OCI-M1 (cell line): Measurements from ENCODE around the gene MAF.

Experiments
- DNase-seq: peaks from one replicate; lab custom pipeline; 2025; lab: John Stamatoyannopoulos, UW

The MAF gene

DNA sequence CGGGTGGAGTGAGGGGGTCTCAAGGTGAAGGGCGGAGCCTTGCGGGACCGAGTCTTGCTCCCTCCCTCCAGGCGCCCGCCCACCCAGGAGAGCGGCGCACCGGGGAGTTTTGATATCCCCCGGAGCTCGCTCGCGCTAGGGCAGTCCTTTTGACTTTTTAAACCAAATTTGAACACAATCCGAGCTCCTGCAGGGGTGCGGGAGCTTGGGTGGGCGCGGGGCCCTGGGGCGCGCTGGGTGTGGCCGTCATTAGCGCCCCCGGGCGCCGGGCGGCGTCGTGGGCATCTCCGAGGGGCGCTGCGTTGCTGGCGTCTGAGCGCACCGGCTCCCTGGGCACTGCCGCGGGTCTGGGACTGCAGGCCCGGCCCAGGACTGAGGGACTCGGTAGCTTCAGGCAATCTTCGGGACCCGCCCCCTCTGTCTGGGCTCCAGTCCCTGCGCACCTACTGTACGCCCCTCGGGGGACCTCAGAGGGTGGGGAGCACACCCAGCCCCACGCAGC is 10.9 kb downstream of the MAF start:
- no peak for DNase-seq

DNA sequence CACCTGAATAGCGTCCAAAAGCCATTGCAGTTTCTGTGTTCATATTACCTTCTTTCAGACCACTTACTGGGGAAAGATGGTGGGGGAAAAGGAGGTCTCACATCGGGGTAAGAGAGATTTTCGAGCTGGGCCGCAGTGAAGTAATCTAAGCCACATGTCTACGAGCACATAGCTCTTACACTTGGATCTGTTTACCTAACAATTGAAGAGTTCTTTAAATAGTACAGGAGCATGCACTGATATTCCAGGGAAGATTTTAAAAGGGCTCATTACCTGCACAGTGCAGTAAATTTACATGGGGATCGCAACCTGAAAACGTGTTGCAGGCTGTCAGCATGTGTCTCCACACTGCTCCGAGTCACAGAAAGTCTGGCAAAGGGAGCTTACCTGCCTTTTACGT is 12.6 kb downstream of the MAF start:
- no peak for DNase-seq

DNA sequence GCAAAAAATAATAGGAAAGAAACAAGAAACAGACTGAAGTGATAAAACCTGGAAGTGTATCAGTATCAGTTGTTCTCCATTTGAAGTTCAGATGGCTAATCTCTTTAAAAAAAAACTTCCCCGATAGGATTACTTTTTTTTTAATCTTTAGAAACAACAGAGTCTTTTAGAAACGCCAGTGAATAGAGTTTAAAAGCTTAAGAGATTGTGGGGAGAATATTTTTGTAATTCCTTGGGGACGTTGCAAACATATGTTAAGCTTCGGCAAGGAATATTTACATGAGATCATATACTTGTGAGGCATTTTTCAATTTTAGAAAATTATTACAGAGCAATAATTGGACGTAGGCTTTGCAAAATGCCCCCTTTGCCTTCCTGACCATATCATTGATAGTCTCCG is 13.2 kb downstream of the MAF start:
- DNase-seq, result no peak

DNA sequence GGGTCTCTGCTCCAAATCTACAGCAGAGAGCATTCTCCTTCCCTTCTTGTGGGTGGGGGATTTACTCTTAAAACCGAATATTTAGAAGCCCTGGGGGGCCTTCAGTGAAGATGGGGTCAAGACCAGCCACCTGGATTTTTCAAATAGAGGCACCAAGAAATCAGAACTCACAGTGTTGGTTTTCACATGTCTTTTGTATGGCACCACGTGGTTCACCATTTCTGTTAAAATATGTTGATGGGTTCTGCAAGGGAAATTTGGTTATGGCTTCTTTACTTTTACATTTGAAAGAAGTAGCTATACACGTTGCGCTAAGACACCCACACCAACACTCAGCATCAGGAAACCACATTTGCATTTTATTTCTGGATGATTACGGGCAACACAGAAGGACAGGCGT is 17.7 kb downstream of the MAF start:
- DNase-seq, result no peak

DNA sequence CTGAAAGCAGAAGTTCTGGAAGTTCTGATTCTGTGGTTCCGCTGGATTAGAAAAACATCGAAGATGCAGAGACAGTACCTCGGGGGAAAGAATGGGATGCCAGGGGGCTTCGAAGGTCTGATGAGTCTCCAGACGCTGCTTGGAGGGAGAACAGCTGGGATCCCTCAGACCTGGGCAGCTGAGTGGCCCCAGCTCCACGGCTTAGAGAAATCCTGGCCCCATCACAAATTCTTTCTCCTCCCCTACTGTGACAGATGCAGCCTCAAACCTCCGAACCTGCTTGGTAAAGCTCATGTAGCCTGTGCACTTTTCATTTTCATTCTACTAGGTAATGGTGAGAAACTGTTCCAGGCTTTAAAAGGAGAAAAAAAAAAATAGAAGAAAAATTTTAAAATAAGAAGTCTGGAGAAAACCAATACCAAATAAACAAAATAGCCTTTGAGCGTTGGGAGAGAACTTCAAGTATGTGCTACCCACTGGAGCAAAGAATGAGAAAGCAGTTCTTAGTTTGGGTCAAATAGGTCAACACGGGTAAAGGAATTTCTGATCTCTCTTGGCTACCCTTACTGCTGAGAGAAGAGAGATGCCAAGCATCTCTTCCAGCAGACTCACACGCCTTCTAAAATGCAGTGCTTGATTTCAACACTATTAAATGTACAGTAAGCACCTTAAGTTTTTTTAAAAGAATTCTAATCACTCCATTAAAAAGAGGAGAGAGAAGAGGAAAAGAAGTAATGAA is 19.9 kb downstream of the MAF start:
- DNase-seq, result no peak

DNA sequence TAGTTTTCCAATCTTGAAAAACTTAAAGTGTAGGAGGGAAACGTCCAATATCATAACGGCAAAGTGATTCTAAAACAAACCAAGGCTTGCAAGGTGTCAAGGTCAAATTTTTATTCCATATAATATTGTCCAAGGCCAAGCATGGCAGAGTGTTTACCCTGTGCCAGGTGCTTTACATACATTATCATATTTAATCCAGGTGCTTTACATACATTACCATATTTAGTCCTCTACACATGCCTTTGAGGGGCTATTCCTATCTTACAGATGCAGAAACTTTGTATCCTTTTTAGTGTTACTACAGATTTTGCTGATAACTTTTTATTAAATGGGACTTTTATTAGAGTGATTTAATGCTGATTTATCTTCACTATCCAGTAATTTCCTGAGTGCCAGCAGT is 23.9 kb downstream of the MAF start:
- DNase-seq, result no peak

DNA sequence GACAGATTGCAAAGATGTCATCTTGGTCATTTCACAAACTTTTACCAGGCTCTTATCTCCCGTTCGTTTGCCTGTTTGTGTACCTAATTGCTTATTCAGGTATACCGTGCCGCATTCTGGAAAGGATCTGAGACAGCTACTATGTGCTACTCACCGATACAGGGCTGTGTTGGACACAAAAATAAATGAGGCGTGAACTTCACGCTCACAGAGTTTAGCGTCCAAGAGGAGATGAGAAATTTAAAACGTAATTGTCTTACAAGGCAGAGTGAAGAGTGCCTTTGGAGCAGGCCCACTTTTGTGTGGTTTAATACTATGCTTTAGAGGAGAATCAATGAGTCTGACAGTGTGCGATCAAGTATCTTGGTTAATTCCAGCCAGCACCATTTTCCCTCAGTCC is 26.7 kb downstream of the MAF start:
- no peak for DNase-seq

DNA sequence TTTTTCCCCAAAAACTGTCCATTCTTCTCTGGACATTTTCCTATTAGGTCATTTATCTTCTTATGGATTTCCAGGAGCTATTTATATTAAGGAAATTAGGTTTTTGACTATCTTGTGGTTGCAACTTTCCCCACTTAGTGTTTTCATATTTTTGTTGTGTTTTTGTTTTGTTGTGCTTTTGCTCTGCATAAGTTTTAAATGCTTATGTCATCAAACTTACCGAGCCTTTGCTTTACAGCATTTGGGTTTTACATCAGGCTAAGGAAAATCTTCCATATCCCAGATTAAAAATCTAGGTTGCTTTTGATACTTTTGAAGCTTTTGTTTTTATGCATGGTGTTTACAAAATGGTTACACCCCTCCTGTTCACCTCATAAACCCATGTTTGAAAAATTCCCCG is 27.5 kb downstream of the MAF start:
- no peak for DNase-seq

DNA sequence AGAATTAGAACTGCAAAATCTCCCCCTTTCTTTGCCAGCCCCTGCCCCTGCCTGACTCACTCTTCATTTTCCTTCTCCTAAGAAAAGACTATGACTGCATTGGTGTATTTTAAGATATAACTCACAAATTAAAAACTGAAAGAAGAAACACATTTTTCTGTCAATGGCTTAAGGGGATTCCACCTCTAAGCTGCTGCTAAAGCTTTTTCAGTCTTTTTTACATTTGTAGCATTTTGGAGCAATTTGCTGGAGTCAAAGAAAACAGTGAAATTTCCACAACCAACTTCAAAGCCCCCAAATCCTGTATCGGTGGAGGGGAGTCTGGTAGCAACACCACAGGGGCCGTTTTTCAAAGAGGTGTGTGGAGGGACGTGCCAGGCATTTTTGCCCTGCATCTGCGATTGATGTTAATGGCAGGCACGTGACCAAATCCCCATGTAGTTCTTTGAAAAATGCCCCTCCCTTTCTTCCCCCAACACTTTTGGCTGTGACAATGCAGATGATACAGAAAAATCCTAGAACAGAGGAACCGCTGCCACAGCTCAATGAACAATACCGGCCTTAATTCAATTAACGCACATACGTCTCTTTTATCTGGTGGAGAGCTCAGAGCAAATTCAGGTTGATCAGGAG is 28.5 kb downstream of the MAF start:
- no peak for DNase-seq

DNA sequence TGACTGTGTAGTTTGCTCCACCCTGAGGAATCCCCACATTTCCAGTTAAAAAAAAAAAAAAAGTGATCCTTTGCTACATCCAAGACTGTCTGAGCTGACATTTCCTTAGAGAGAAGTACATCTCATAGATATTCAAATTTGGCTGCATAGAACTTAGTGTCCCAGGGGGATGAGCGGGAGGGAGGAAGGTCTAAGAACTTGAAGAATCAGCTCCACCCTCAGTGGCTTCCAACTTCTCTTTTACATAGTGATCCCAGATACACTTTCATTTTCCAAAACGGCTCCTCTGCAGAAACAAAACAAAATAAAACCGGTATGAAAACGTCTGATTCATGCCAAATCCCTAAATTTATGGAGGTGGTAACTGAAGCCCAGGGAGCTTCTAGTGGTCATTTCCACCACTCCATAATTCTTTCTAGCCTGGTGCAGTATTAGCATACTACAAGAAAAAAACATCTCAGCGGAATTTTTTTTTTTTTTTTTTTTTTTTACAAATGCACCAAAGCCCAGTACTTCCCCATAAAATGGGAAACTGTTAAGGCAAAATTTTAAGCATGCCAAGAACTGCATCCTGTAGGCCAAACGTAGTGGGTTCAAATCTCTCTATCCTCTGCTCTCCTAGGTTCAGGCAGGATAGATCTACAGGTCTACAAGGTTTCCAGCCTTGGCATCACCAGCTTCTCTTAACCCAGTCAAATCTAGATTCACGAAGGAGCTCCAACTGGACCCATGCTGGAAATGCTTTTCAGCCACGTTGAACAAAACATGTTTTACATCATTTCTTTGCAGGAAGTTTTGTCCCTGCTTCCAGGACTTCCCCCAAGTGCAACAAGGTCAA is 29.3 kb downstream of the MAF start:
- DNase-seq, result no peak

DNA sequence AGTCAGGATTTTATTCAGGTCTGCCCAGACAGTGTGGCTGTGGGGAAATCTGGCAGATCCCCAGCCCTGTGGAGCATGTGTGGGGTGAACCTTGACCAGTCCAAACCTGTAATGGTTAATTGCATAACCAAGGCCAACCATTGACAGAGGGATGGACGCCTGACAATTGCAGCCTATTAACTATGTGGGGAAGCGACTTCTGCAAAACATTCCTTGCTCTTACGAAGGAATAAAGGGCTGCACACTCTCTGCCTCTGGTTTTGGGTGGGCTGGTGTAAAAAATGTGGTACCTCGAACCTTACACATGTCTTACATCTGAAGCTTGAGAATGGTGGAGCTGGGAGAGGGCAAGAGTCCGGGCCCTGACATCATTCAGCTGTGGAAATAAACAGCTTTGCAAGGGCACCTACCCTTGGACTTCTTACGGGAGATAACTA is 35.8 kb downstream of the MAF start:
- DNase-seq, result no peak

DNA sequence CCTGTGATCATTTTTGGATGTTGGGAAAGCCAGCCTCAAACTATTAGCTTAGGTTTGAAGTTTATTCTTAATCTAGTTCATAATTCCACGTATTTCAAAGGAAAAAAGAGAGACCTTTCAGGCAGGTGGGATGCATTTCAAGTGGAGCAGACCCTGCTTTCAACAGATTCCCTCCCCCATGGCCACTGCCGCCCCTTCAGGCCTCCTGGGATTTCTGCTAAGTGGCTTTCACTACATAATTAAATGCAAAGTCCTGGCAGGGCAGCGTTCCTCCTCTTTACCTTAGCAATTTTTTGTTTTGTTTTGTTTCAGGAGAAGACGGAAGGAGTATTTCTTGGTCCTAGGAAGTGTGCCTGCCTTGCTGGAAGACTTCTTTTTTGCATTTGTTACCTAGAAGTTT is 36.6 kb downstream of the MAF start:
- DNase-seq, result no peak

DNA sequence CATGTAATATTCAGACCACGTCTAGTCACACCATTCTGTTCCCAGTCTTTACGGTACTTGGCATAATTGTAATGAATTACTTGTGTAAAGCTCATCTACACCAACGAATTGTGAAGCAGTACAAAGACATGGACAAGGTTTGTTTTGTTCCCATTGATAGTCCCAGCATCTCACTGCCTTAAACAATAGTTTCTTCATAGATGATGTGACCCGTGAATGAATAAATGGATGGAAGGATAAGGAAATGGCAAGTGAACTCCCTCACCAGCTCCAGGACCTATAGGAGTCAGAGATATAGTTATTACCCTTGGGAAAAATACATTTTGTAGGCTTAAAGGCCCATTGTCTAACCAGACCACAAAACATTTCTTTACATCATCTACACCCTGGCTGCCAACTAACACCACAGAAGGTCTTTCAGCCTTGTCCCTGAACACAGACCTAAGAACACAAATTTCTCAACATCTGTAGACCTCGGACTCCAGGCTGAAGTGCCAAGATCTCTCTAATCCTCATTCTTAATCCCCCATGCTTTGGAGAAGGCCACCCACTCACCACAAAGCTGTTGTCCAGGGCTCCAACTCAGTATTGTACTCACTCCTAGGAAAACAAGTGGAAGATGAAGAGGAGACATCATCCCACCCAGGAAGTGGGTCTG is 38.2 kb downstream of the MAF start:
- no peak for DNase-seq

DNA sequence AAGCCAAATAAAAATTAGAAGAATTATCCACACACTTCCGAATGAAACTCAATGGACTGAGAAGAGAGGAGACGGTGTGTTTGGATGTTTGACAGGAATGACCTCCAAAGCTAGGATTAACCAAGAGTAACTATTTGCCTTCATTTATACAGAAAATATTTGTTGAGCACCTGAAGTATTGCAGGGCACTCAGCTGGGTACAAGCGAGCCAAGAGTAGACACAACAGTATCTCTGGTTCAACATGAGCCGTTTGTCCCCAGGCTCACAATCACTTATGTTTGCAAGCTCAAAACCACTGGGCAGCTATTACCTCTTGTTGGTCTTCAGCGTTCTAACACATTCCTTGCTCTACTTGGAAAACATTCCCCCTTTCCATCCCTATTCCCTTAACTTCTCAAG is 38.8 kb downstream of the MAF start:
- no peak for DNase-seq

DNA sequence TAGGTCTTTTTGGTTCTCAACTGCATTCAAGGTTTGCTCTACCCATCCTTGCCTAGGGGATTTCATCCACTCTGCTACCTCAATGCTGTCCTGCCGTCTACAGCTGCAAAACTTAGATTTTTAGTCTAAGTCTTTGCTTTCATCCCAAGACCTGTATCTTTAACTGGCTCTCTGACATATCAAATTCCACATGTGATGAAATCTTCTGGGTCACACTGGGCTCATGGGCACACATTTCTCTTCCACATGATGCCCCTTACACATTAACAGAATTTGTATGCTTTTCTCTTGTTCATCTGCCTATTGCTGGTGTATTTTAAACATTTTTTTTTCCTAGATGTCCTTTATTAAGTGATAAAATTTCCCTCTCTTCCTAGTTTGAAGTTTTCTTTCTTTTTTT is 39.6 kb downstream of the MAF start:
- no peak for DNase-seq

DNA sequence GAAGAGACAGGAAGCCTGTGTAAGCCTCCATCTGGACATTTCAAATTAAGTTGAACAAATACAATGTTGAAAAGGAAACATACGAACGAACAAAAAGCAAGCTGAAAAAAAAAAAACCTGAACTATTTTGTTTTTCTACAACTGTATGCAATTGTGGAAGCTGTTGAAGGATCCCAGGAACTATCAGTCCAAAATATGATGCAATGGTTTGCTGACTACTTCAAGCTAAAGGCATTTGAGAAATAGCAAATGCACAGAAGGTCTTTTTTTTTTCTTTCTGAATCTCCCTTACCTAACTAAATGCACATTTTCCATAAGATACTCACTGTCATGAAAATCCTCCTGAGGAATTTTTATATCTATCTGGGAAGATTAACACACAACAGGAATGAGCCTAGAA is 40.2 kb downstream of the MAF start:
- no peak for DNase-seq

DNA sequence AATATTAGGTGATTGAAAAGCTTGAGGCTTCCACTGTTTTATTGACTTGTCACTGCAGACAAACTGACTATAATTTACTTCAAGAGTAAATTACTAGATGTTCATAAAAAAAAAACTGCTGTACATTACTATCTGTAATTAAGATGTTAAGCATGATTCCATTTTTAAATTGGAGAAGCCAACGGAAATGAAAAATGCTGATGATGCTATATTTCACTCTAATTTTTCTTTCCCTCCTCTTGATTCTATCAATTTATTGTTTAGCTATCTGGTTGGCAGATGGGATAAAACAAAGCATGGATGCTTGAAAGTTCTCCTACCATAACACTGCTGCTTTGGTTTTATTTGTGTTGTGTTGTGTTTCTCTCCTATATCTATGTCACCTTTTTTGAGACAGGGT is 41.0 kb downstream of the MAF start:
- DNase-seq, result no peak

DNA sequence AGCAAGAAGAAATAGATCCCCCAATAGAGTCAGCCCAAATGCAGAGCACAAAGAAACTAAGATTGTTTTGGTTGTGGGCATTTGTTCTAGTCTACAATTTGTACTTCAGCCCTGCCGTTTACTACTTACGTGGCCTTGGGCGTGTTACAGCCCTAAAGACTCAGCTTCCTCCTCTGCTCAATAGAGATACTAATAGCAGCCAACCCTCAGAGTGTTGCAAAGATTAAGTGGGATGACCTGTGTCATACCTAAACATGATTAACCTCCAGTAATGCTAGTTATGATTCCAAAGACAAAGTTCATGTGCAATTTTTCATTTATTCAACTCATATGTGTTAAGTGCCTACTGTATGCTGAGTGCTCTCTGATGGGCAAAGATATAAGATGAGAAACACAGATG is 43.1 kb downstream of the MAF start:
- no peak for DNase-seq

DNA sequence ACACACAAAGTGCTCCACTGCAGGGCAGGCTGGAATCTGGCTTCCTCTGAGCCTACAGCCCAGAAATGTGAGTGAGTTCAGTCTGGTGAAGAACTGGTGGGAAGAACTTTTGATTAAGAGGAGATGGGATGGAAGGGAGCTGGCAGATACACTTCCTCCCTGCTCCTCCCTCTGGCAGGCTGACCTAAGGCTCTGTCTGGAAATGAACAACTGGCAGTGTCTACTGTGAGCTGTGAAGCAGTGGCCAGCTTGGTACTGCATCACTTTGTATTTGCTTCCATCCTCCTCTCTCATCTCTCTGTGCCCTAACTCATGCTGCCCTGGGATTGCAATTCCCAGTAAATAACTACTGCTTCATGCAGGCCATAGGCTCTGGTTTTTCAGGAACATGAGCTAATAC is 45.6 kb downstream of the MAF start:
- DNase-seq, result no peak

DNA sequence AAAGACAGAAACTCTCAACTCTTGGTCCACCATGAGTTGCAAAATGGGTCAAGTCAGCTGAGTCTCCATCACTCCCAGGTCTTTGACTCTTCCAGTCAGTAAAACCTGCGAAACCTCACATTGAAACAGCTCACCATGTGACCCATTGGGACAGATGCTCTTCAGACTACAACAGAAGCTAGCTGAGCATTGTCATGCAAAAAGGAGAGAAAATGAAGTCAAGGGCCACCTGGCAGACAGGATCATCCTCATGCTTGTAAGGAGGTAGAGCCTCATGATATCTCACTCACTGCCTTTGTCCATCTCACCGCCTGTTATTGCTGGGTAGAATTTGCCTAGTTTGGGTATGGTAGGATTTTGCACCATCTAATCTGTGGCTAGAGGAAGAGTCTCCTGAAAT is 50.2 kb downstream of the MAF start:
- DNase-seq, result no peak

DNA sequence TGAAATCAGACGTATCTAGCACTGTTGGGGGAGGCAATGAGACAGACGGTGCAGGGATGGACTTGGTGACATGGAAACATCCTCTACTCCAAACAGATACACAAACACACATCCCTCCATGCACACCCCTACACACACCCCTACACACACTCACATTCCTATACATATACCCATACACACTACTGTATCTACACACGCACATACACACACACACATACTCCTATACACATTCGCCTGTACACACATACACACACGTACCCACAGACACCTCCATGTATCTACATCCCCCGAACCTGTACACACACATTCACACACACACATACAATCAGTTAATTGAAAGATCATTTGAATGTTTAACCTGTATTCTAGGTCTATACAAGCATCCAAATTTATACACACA is 53.5 kb downstream of the MAF start:
- DNase-seq, result no peak
